D721Med (cell line): ENCODE measurements around the gene SEPTIN8.

ENCODE experiments used
- DNase-seq: peaks from one replicate; pipeline ENCODE4 v3.0.0; 2011; ENCODE audit warnings: low spot score; ENCODE audit not compliant: insufficient read length
- FAIRE-seq: peaks from 2 replicates; lab custom pipeline; 2011; peaks lifted over from hg19 to GRCh38; lab: Jason Lieb, UNC
- TF ChIP-seq, protein P1 (sequence below): IDR thresholded peaks from 2 replicates; pipeline ENCODE4 v1.5.1; 2012; ENCODE audit warnings: mild to moderate bottlenecking, control low read depth; ENCODE audit not compliant: insufficient read depth; ENCODE audit errors: missing control alignments

Gene SEPTIN8

GRCh38 chr5:132774406-132774805, 2.6 kb downstream of the SEPTIN8 start:
- FAIRE-seq (no peak), DNase-seq (no peak)
- TF ChIP-seq, protein P1, sequence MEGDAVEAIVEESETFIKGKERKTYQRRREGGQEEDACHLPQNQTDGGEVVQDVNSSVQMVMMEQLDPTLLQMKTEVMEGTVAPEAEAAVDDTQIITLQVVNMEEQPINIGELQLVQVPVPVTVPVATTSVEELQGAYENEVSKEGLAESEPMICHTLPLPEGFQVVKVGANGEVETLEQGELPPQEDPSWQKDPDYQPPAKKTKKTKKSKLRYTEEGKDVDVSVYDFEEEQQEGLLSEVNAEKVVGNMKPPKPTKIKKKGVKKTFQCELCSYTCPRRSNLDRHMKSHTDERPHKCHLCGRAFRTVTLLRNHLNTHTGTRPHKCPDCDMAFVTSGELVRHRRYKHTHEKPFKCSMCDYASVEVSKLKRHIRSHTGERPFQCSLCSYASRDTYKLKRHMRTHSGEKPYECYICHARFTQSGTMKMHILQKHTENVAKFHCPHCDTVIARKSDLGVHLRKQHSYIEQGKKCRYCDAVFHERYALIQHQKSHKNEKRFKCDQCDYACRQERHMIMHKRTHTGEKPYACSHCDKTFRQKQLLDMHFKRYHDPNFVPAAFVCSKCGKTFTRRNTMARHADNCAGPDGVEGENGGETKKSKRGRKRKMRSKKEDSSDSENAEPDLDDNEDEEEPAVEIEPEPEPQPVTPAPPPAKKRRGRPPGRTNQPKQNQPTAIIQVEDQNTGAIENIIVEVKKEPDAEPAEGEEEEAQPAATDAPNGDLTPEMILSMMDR: no peak

DNA sequence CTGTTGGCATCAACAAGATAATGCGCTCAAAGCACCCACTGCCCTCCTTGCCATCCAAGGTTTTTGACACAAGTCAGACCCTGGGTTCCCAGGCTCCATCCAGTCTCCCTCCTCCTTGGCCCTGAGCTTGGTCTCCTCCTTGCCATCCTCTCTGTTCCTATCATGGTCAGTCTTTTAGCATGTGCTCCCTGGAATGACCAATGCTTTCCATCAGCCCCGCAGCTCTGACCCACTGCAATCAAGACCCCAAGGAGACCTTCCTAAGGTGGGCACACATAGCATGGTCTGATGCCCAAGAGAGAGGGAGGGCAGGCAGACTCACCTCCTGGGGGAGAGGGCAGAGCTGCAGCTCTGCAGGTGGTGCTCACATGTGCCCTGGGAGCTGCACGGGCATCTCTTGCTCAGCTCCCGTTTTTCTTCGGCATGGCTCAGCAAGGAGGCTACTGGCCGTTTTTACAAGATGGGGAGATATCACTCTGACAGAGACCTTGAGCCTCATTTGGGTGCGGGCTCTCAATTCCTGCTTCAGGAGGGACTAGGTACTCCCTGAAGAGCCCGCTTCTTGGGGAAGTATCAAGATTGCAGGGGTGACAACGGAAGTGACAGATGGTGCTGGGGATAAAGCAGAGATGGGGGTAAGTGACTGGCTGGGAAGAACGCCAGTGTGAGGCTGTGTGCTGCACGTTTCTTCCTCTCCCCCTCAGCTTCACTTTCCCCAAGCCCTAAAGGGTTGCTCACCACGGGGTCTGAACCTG, 3.3 kb downstream of the SEPTIN8 start:
- FAIRE-seq (no peak), DNase-seq (peak; percentile 70)
- TF ChIP-seq, protein P1: no peak

- TF ChIP-seq, protein P1: no peak
- FAIRE-seq (no peak), DNase-seq (no peak)
Measured at GRCh38 chr5:132773114-132773513, 3.9 kb downstream of the SEPTIN8 start.

GRCh38 chr5:132772291-132773070, 4.6 kb downstream of the SEPTIN8 start:
- FAIRE-seq (no peak), DNase-seq (no peak)

GRCh38 chr5:132771503-132771998, 5.5 kb downstream of the SEPTIN8 start:
- TF ChIP-seq, protein P1: no peak
- DNase-seq (no peak), FAIRE-seq (no peak)

More at GRCh38 chr5:132772291-132773070, 4.6 kb downstream of the SEPTIN8 start:
- TF ChIP-seq, protein P1: no peak

GRCh38 chr5:132770476-132771159, 6.4 kb downstream of the SEPTIN8 start:
- TF ChIP-seq, protein P1: no peak
- FAIRE-seq (no peak), DNase-seq (no peak)
